Large intestine (tissue), 3 donors: ENCODE data around the gene INHBE. TPM values are rescaled to one million over a fixed set of nuclear protein-coding genes. Genes with fewer than 3 reads are reported as not detected.

Source experiments
- DNase-seq, 2 donors: peaks; one replicate each; pipeline versions ENCODE4 v3.0.0 to v3.0.0-alpha.2; 2013
- H3K27ac ChIP-seq: one replicate; pipeline ENCODE4 v1.5.1; 2013; ENCODE audit warnings: low read length
- H3K27me3 ChIP-seq: 2 replicates; pipeline ENCODE4 v1.6.1; 2013; ENCODE audit warnings: low read length; ENCODE audit not compliant: control insufficient read depth, insufficient read depth
- H3K36me3 ChIP-seq: 2 replicates; pipeline ENCODE4 v1.6.1; 2013; ENCODE audit warnings: low read length; ENCODE audit not compliant: control insufficient read depth, insufficient read depth
- H3K4me1 ChIP-seq: one replicate; pipeline ENCODE4 v1.6.1; 2013; ENCODE audit warnings: low read length; ENCODE audit not compliant: control insufficient read depth, insufficient read depth
- H3K4me3 ChIP-seq: one replicate; pipeline ENCODE4 v1.5.1; 2013; ENCODE audit warnings: low read length
- H3K9me3 ChIP-seq: one replicate; pipeline ENCODE4 v1.6.1; 2013; ENCODE audit warnings: mild to moderate bottlenecking, low read depth, low read length, moderate library complexity; ENCODE audit not compliant: control insufficient read depth
- WGBS: methylation state at CpG from one replicate; pipeline ENCODE4 v1.1.5; 2013; ENCODE audit warnings: low lambda C conversion rate; ENCODE audit not compliant: insufficient coverage; 5-methylcytosine and 5-hydroxymethylcytosine counted together
- polyA plus RNA-seq: library from polyadenylated mRNA; unstranded; fragments of 120-200 nt; gene quantifications from one replicate; pipeline ENCODE4 v1.2.1, GENCODE V29; 2013

INHBE gene
- polyA plus RNA-seq, 1 donor = 0.28 TPM

DNA sequence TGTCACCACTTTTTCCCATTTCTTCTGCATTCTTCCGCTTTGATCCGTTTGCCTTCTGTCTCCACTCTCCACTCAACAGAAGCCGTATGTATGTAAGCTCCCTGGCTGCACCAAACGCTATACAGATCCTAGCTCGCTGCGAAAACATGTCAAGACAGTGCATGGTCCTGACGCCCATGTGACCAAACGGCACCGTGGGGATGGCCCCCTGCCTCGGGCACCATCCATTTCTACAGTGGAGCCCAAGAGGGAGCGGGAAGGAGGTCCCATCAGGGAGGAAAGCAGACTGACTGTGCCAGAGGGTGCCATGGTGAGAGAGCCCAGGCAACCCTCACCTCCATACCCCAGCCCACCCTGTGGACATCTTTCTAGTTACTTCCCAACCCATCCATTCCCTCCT lies 12.8 kb downstream of the INHBE start:
- DNase-seq = no peak
- Histone ChIP-seq H3K4me3 (no peak overlapping the region), H3K27me3 (no peaks in the 10 kb centered on the region), H3K9me3 (no peaks in the 10 kb centered on the region), H3K4me1 (peaks cover 27% of the 10 kb centered on the region), H3K27ac (no peak overlapping the region), H3K36me3 (no peaks in the 10 kb centered on the region)
- no CpG with 5 or more reads among the region's 11 CpGs for WGBS

DNA sequence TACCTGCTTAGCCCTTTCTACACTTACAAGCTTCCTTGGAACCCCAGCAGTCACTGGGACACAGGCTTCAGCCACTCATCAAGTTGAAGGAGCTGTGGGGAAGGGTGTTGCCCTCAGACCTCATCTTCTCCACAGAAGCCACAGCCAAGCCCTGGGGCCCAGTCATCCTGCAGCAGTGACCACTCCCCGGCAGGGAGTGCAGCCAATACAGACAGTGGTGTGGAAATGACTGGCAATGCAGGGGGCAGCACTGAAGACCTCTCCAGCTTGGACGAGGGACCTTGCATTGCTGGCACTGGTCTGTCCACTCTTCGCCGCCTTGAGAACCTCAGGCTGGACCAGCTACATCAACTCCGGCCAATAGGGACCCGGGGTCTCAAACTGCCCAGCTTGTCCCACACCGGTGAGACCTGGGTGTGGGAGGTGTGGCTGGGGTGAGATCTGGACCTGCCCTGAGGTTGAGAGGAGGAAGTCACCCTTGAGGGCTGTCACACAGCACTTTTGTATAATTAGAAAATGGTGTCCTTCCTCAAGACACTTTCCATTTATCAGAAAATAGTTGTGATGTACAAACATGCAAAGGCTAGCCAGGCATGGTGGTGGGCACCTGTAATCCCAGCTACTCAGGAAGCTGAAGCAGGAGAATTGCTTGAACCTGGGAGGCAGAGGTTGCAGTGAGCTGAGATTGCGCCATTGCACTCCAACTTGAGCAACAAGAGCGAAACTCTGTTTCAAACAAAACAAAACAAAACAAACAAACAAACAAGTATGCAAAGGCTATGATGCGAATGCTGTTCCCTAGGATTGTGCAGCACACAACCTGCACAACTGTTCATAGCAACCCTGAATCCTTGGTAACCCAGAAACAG lies 14.4 kb downstream of the INHBE start:
- Histone ChIP-seq H3K4me1 (peaks cover 26% of the 10 kb centered on the region), H3K27ac (no peak overlapping the region), H3K36me3 (no peaks in the 10 kb centered on the region), H3K4me3 (no peak overlapping the region), H3K9me3 (no peaks in the 10 kb centered on the region), H3K27me3 (peaks cover 12% of the 10 kb centered on the region)
- no CpG with 5 or more reads among the region's 10 CpGs for WGBS
- DNase-seq = no peak

DNA sequence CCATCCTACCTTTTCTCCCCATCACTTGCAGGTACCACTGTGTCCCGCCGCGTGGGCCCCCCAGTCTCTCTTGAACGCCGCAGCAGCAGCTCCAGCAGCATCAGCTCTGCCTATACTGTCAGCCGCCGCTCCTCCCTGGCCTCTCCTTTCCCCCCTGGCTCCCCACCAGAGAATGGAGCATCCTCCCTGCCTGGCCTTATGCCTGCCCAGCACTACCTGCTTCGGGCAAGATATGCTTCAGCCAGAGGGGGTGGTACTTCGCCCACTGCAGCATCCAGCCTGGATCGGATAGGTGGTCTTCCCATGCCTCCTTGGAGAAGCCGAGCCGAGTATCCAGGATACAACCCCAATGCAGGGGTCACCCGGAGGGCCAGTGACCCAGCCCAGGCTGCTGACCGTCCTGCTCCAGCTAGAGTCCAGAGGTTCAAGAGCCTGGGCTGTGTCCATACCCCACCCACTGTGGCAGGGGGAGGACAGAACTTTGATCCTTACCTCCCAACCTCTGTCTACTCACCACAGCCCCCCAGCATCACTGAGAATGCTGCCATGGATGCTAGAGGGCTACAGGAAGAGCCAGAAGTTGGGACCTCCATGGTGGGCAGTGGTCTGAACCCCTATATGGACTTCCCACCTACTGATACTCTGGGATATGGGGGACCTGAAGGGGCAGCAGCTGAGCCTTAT lies 15.3 kb downstream of the INHBE start:
- Histone ChIP-seq H3K4me1 (peaks cover 28% of the 10 kb centered on the region), H3K36me3 (no peaks in the 10 kb centered on the region), H3K4me3 (no peak overlapping the region), H3K9me3 (no peaks in the 10 kb centered on the region), H3K27me3 (peaks cover 21% of the 10 kb centered on the region), H3K27ac (peak overlapping the region; percentile 69)
- WGBS = no CpG with 5 or more reads among the region's 14 CpGs
- no peak for DNase-seq

DNA sequence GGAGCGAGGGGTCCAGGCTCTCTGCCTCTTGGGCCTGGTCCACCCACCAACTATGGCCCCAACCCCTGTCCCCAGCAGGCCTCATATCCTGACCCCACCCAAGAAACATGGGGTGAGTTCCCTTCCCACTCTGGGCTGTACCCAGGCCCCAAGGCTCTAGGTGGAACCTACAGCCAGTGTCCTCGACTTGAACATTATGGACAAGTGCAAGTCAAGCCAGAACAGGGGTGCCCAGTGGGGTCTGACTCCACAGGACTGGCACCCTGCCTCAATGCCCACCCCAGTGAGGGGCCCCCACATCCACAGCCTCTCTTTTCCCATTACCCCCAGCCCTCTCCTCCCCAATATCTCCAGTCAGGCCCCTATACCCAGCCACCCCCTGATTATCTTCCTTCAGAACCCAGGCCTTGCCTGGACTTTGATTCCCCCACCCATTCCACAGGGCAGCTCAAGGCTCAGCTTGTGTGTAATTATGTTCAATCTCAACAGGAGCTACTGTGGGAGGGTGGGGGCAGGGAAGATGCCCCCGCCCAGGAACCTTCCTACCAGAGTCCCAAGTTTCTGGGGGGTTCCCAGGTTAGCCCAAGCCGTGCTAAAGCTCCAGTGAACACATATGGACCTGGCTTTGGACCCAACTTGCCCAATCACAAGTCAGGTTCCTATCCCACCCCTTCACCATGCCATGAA lies 16.0 kb downstream of the INHBE start:
- Histone ChIP-seq H3K9me3 (no peaks in the 10 kb centered on the region), H3K4me1 (peaks cover 31% of the 10 kb centered on the region), H3K27ac (peak overlapping the region; percentile 69), H3K36me3 (no peaks in the 10 kb centered on the region), H3K27me3 (peaks cover 28% of the 10 kb centered on the region), H3K4me3 (no peak overlapping the region)
- no CpG with 5 or more reads among the region's 4 CpGs for WGBS
- peak; percentile 85 to 92 for DNase-seq

DNA sequence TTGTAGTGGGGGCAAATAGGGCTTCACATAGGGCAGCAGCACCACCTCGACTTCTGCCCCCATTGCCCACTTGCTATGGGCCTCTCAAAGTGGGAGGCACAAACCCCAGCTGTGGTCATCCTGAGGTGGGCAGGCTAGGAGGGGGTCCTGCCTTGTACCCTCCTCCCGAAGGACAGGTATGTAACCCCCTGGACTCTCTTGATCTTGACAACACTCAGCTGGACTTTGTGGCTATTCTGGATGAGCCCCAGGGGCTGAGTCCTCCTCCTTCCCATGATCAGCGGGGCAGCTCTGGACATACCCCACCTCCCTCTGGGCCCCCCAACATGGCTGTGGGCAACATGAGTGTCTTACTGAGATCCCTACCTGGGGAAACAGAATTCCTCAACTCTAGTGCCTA lies 16.6 kb downstream of the INHBE start:
- no peak overlapping the region for H3K4me3 ChIP-seq
- no CpG with 5 or more reads among the region's 3 CpGs for WGBS
- H3K4me1 ChIP-seq = peaks cover 36% of the 10 kb centered on the region
- no peak for DNase-seq
- peaks cover 33% of the 10 kb centered on the region for H3K27me3 ChIP-seq
- H3K27ac ChIP-seq = peak overlapping the region; percentile 17
- H3K36me3 ChIP-seq = no peaks in the 10 kb centered on the region
- H3K9me3 ChIP-seq = no peaks in the 10 kb centered on the region

DNA sequence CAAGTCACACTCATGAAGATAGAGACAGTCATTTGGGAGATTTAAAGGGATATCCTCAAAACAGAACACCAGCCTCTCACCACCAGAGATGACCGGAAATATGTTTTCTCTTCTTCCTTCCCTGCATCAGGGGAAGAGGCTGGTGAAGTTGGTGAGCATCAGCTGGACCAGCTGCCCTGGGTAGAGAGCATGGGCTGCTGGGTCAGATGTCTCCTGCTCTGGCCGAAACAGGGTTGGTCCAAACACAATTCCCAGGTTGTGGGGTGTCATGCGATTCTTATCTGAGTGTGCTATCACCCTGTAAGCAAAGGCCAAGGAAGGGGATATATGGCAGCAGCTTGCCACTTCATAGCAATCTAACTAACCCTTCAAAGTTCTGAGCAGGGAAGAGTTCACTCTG lies 17.3 kb downstream of the INHBE start:
- WGBS = no CpG with 5 or more reads among the region's 3 CpGs
- Histone ChIP-seq H3K36me3 (no peaks in the 10 kb centered on the region), H3K27me3 (peaks cover 41% of the 10 kb centered on the region)

DNA sequence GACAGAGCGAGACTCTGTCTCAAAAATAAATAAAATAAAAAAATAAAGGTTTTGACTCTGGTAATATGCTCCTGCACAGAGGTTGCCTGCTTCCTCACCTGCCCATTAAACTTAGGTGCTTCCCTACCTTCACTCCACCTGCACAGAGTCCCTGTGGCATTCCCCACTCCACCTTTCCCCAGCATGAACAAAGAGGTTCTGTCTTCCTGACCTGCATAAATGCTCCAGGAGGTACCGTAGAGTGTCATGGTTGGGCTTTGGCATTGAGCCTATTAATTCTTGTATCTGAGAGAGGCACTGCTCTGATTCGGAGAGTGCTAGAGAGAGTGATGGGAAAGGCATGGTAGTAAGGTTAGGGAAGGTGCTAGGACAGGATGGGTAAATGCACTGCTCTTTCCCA lies 18.3 kb downstream of the INHBE start:
- H3K36me3 ChIP-seq = no peaks in the 10 kb centered on the region

More for the DNA sequence above, 17.3 kb downstream of the INHBE start:
- no peak overlapping the region for H3K4me3 ChIP-seq
- H3K27ac ChIP-seq = no peak overlapping the region
- no peaks in the 10 kb centered on the region for H3K9me3 ChIP-seq
- H3K4me1 ChIP-seq = peaks cover 36% of the 10 kb centered on the region
- no peak for DNase-seq

DNA sequence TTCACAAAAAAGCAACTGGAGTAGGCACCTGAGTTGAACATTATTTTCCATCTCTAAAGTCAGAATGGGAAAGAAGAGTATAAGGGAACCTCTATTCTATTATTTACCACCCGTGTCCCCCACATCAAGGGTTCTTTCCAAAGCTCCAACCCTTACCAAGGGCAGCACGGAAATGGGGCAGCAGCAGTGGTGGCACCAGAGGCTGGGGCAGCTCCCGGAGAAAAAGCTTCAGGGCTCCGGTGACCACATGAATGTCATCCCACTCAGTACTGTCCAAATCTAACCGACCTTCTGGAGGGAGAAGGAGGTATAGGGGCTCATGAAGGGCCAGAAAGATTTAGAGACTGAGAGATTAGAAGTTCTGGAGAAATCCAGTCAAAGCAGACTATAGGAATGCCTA lies 18.8 kb downstream of the INHBE start:
- no peaks in the 10 kb centered on the region for H3K36me3 ChIP-seq
- H3K27me3 ChIP-seq = peaks cover 56% of the 10 kb centered on the region
- no CpG with 5 or more reads among the region's 5 CpGs for WGBS

More for the DNA sequence above, 18.3 kb downstream of the INHBE start:
- Histone ChIP-seq H3K27me3 (peaks cover 51% of the 10 kb centered on the region), H3K27ac (no peak overlapping the region), H3K4me3 (no peak overlapping the region), H3K4me1 (peaks cover 36% of the 10 kb centered on the region), H3K9me3 (no peaks in the 10 kb centered on the region)
- DNase-seq = no peak
- WGBS = no CpG with 5 or more reads among the region's 3 CpGs

DNA sequence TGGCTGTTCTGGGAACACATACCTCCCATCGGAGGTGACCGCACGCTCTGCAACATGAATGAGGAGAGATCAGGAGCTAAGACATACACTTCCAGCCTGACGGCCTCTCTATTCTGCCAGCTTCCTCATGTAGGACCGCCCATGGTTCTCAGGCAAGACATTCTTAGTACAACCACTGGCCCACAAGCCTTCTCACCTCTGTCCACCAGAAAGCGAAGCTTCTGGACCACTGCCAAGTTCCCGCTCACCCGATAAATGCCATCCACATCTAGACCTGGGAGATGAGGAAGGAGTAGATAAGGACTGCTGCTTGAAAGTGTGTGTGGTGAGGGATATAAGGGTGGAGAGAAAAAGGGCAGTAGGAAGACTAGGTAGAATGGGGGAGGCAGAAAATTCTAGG lies 19.3 kb downstream of the INHBE start:
- Histone ChIP-seq H3K4me1 (peaks cover 32% of the 10 kb centered on the region), H3K9me3 (no peaks in the 10 kb centered on the region), H3K4me3 (no peak overlapping the region), H3K27ac (no peak overlapping the region), H3K36me3 (no peaks in the 10 kb centered on the region), H3K27me3 (peaks cover 61% of the 10 kb centered on the region)
- no CpG with 5 or more reads among the region's 8 CpGs for WGBS
- DNase-seq = no peak

More for the DNA sequence above, 18.8 kb downstream of the INHBE start:
- DNase-seq = no peak
- Histone ChIP-seq H3K27ac (no peak overlapping the region), H3K4me3 (no peak overlapping the region), H3K9me3 (no peaks in the 10 kb centered on the region), H3K4me1 (peaks cover 36% of the 10 kb centered on the region)

DNA sequence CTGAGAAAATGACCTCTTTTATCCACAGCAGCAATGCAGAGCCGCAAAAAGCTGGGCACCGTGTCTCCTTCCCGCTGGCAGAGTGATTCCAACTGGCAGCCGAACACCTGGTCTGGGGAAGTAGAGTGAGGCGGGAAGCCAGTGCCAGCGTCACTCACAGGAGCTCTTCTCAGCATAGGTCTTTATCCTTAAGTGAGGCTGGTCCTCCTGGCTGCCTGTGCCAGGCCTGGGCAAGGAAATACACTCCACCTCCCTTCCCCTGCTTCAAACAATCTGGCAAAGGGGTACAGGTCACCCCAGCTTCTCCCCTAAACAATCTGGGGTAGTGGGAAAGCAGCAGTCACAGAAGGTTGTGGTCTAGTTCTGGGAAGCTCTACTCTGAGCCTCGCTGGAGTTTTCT lies 19.8 kb downstream of the INHBE start:
- WGBS = no CpG with 5 or more reads among the region's 7 CpGs
- Histone ChIP-seq H3K36me3 (no peaks in the 10 kb centered on the region), H3K27me3 (peaks cover 63% of the 10 kb centered on the region), H3K27ac (no peak overlapping the region), H3K4me3 (no peak overlapping the region), H3K9me3 (no peaks in the 10 kb centered on the region), H3K4me1 (peaks cover 30% of the 10 kb centered on the region)
- DNase-seq = no peak
